GM18867 (cell line): ENCODE data around the gene PCYT2.

Source experiments
- ATAC-seq: cut with Tn5 transposase; IDR thresholded peaks from one replicate; pipeline ENCODE4 v1.9.1; 2021; ENCODE audit warnings: mild to moderate bottlenecking, moderate library complexity; ENCODE audit not compliant: unreplicated experiment

The PCYT2 gene

GRCh38 chr17:81859906-81860755 lies 51.1 kb downstream of the PCYT2 start, which contains the start of gene P4HB:
TSS of gene P4HB (minus strand) at chr17:81860535. CDS start at chr17:81860471, 64 bp downstream.
- ATAC-seq = peak; percentile 72

DNA sequence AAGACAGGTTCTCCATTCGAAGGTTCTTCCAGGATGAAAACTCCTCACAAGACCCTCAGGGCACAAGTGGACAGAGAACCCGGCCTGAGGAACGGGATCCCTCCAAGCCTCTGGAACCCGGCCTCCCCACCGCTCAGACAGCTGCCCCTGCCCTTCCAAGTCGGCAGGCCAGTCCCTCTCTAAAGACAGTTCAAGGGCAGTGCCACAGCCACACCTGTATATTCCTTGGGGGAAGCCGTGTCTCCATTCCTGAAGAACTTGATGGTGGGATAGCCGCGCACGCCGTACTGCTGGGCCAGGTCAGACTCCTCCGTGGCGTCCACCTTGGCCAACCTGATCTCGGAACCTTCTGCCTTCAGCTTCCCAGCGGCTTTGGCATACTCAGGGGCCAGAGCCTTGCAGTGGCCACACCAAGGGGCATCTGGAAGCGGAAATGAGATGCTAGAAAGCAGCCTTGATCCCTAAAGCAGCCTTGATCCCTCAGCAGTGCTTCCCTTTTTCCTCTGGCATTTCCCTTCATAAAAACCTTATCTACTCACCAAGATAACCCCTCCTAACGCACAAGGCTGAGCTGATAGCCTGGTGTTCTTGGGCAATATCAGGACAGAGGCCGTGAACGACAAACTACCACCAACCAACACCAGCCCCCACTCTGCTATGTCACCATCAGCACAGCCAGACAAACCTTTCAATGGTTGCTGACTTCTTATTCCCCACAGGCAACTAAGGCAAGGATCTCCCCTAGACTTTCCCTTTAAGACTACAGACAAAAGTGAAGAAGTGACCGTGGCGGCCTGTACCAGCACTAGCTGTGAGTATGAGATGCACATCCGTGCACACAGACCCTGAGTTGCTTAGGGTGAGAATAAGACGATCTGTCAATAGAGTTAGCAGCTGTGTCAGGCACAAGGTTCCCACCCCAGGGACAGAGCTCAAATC lies 52.0 kb downstream of the PCYT2 start:
- ATAC-seq = no peak

- no peak for ATAC-seq
Observed at GRCh38 chr17:81858170-81858966, 52.8 kb downstream of the PCYT2 start.

DNA sequence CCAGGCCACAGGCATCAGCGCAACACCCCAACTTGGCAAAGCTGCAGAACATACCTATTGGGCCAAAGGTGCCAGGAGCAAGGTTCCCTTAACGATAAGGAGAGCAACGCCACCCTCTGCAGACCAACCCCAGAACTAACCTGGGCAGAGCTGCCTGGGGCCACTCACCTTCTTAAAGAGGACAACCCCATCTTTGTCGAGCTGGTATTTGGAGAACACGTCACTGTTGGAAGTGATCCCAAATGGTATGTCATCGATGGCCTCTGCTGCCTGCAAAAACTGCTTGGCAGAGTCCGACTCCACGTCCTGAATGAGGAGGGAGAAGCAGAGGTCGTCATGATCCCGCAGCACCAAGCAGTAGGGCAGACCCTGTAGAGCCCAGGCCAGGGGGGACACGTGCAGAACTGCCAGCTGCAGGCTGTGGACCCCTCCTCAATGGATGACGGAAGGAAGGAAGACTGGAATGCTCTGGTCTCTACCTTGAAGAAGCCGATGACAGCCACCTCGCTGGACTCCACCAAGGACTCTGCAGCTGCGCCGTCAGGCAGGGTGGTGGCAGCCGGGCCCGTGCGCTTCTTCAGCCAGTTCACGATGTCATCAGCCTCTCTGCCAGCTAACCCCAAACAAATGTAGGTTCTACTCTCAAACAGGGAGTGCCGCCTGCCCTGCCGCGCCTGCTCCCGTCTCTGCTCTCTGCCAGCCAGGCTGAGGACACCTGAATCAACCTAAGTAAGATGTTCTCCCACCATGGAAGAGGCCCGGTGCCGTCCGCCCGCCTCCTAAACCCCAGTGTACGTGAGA lies 56.0 kb downstream of the PCYT2 start:
- ATAC-seq = no peak

GRCh38 chr17:81852237-81852636 lies 59.0 kb downstream of the PCYT2 start:
- ATAC-seq = no peak

DNA sequence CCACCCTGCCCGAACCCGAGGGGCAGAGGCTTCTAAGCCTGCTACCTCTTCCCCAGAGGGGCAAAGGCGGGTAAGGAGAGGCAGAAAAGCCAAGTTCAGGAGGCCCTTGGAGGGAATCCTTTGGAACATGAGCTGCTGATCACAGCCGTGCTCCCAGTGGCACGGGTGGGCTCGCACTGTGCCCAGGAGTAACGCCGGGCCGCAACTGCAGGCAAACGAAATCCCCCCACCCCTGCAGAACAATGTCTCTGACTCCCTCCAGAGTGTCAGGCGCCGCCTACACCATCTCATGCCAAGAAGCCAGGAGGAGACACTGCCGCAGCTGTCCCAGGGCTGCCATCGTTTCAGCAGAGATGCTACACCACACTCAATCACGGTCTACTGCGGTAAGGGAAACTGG lies 59.8 kb downstream of the PCYT2 start:
- no peak for ATAC-seq
